ENCODE measurements around the gene JARID2.

- TF ChIP-seq CTCF (IDR thresholded peaks at IDR 0.05; ENCODE audit: low read depth, low read length, missing input control) (no peak), HNF4A (conservative IDR thresholded peaks at IDR 0.05) (no peak), JUND (IDR thresholded peaks at IDR 0.05) (no peak), ATF3 (IDR thresholded peaks at IDR 0.05) (no peak), GABPA (IDR thresholded peaks at IDR 0.05 in 1 of 2, conservative IDR thresholded peaks at IDR 0.05 in 1 of 2) (no peak), REST (IDR thresholded peaks at IDR 0.05) (no peak), RAD21 (IDR thresholded peaks at IDR 0.05) (no peak), TAF1 (conservative IDR thresholded peaks at IDR 0.05) (no peak)
Measured at GRCh38 chr6:15551798-15552197, 305.9 kb downstream of the JARID2 start.

Measured in liver (tissue), 3 donors.